ENCODE measurements around the gene ENPP1.

- TF ChIP-seq CTCF (IDR thresholded peaks at IDR 0.05; ENCODE audit: extremely low read depth in 1 of 2, insufficient read depth in 1 of 2, low read depth in 1 of 2, low read length in 2 of 2): no peak
- no peak for TF ChIP-seq JUN (IDR thresholded peaks at IDR 0.05; ENCODE audit: borderline replicate concordance, insufficient read depth, insufficient read length, low read depth)
- no peak for TF ChIP-seq FOS (IDR thresholded peaks at IDR 0.05; ENCODE audit: borderline replicate concordance, insufficient read depth, low read length)
Measured at GRCh38 chr6:131828951-131829350, 21.1 kb downstream of the ENPP1 start.
